Naive thymus-derived CD4-positive, alpha-beta T cell (primary cell): ENCODE data around the gene SALL4. TPM values are rescaled to one million over a fixed set of nuclear protein-coding genes. Genes with fewer than 3 reads are reported as not detected.
A peak's percentile ranks its signal among the peaks of the same experiment; 100 is the strongest.
"Not testable (repeated sequence)": the region's sequence is repeated elsewhere in the genome, so short reads cannot be mapped to it uniquely, and the experiment has no call there.

Experiments used
- ATAC-seq: fragments of 150-1000 bp; cut with Tn5 transposase; 2 replicates; pipeline ENCODE4 v1.10.0; 2021; ENCODE audit warnings: mild to moderate bottlenecking, moderate library complexity
- CTCF ChIA-PET: fragments of 350-600 bp; sonication (Branson Sonifier 250); formaldehyde crosslinking; loops from one replicate; lab custom pipeline; 2021; ENCODE audit warnings: antibody characterized with exemption; lab: Charles Lee
- POLR2A ChIA-PET: fragments of 350-600 bp; sonication (Branson Sonifier 250); formaldehyde crosslinking; loops from one replicate; lab custom pipeline; 2021; ENCODE audit warnings: antibody characterized with exemption, inconsistent platforms; lab: Charles Lee
- DNase-seq, 9 donors: peaks; one replicate each; pipeline versions ENCODE4 v3.0.0 to v3.0.0-alpha.2; 2020 to 2022; ENCODE audit warnings: mixed read lengths in 1 of 9
- H3K27ac ChIP-seq: one replicate; pipeline ENCODE4 v1.7.0; 2013; ENCODE audit warnings: mild to moderate bottlenecking, low read depth, low read length, moderate library complexity
- H3K27me3 ChIP-seq, 2 donors: one replicate each; pipeline ENCODE4 v1.7.0; 2013; ENCODE audit warnings: low read length in 2 of 2, mild to moderate bottlenecking in 2 of 2, moderate library complexity in 2 of 2; ENCODE audit not compliant: control insufficient read depth in 2 of 2, insufficient read depth in 2 of 2
- H3K36me3 ChIP-seq, 3 experiments: 1 replicate in 2 of 3; 2 replicates in 1 of 3; pipeline ENCODE4 v1.7.0; 2013; ENCODE audit warnings: low read length in 3 of 3, mild to moderate bottlenecking in 3 of 3, moderate library complexity in 1 of 3; ENCODE audit not compliant: insufficient read depth in 3 of 3, control insufficient read depth in 2 of 3
- H3K4me1 ChIP-seq, 2 donors: one replicate each; pipeline ENCODE4 v1.7.0; 2013; ENCODE audit warnings: low read length in 2 of 2, mild to moderate bottlenecking in 2 of 2, moderate library complexity in 1 of 2; ENCODE audit not compliant: control insufficient read depth in 2 of 2, insufficient read depth in 2 of 2
- H3K4me3 ChIP-seq: 2 replicates; pipeline ENCODE4 v1.7.0; 2013; ENCODE audit warnings: mild to moderate bottlenecking, low read length
- H3K9me3 ChIP-seq, 3 experiments: 1 replicate in 2 of 3; 2 replicates in 1 of 3; pipeline ENCODE4 v1.7.0; 2013; ENCODE audit warnings: low read length in 3 of 3; ENCODE audit not compliant: control insufficient read depth in 2 of 3
- H3K27ac Mint-ChIP-seq, 9 donors: one replicate each; pipeline ENCODE4 v1.8.0; 2020 to 2022; ENCODE audit warnings: mixed read lengths in 9 of 9, mild to moderate bottlenecking in 8 of 9, moderate library complexity in 5 of 9, inconsistent platforms in 2 of 9
- H3K27me3 Mint-ChIP-seq, 5 donors: one replicate each; pipeline ENCODE4 v1.8.0; 2021 to 2022; ENCODE audit warnings: mixed read lengths in 5 of 5, mild to moderate bottlenecking in 1 of 5
- H3K36me3 Mint-ChIP-seq, 5 donors: one replicate each; pipeline ENCODE4 v1.8.0; 2020 to 2022; ENCODE audit warnings: mixed read lengths in 5 of 5, mild to moderate bottlenecking in 3 of 5, inconsistent platforms in 1 of 5
- H3K4me1 Mint-ChIP-seq, 7 donors: one replicate each; pipeline ENCODE4 v1.8.0; 2020 to 2022; ENCODE audit warnings: mixed read lengths in 7 of 7, mild to moderate bottlenecking in 3 of 7, inconsistent platforms in 1 of 7
- H3K4me3 Mint-ChIP-seq, 10 donors: one replicate each; pipeline ENCODE4 v1.8.0; 2020 to 2022; ENCODE audit warnings: mild to moderate bottlenecking in 10 of 10, mixed read lengths in 10 of 10, moderate library complexity in 6 of 10, inconsistent platforms in 2 of 10
- H3K9me3 Mint-ChIP-seq, 11 donors: one replicate each; pipeline ENCODE4 v1.8.0; 2020 to 2022; ENCODE audit warnings: mixed read lengths in 11 of 11, mild to moderate bottlenecking in 4 of 11, inconsistent platforms in 1 of 11, moderate library complexity in 1 of 11
- intact Hi-C, 2 donors: fragments of 100-400 bp; cut with micrococcal nuclease; formaldehyde crosslinking; loops; one replicate each; pipeline ENCODE4 v1.15.1; 2023
- polyA plus RNA-seq, 2 donors: library from polyadenylated mRNA; unstranded; fragments of 300-500 nt; fragmentation: Illumina TruSeq; gene quantifications; one replicate each; pipeline ENCODE4 v1.2.3, GENCODE V29; 2021
- total RNA-seq, 6 experiments: library from RNA in 5 of 6; stranded (reverse) in 5 of 6; gene quantifications; 1 replicate in 5 of 6; 2 replicates in 1 of 6; pipeline ENCODE4 v1.2.3 and lab custom pipeline; 2021 to 2026

The SALL4 gene
- total and polyA plus RNA-seq, 7 experiments from 2014 or later: 0.15 to 0.32 (median 0.17) TPM; not detected in 4

GRCh38 chr20:51768759-51769517 is 33.4 kb downstream of the SALL4 start:
- no peaks in the 10 kb centered on the region for H3K9me3 ChIP-seq
- H3K36me3 ChIP-seq: no peaks in the 10 kb centered on the region
- H3K27ac Mint-ChIP-seq: peak overlapping the region in 2 of 9 donors; percentile 2 to 6
- POLR2A ChIA-PET: no interaction called here
- peaks cover 0 to 5% (median 4%) of the 10 kb centered on the region in 5 donors for H3K36me3 Mint-ChIP-seq
- no peak for ATAC-seq
- CTCF ChIA-PET: no interaction called here
- H3K27me3 ChIP-seq: no peaks in the 10 kb centered on the region
- DNase-seq: no peak
- peaks cover 0 to 5% (median 0%) of the 10 kb centered on the region in 11 donors for H3K9me3 Mint-ChIP-seq
- no peak overlapping the region for H3K27ac ChIP-seq
- intact Hi-C loops: no loop called here
- no peak overlapping the region for H3K4me3 ChIP-seq
- H3K4me1 ChIP-seq: peaks cover 0 to 4% of the 10 kb centered on the region in 2 donors
- peaks cover 22 to 60% (median 37%) of the 10 kb centered on the region in 5 donors for H3K27me3 Mint-ChIP-seq
- peaks cover 7 to 15% (median 9%) of the 10 kb centered on the region in 7 donors for H3K4me1 Mint-ChIP-seq
- H3K4me3 Mint-ChIP-seq: peak overlapping the region; percentile 56 to 84 (median 73)

GRCh38 chr20:51767867-51768758 is 34.2 kb downstream of the SALL4 start, which contains the start of gene ATP9A:
Gene ATP9A (minus strand): TSS chr20:51768390. CDS start chr20:51768369, 21 bp downstream.
- Histone ChIP-seq H3K27ac (no peak within 1 kb of the TSS), H3K4me3 (peak within 1 kb of the TSS; percentile 27), H3K36me3 (no peaks in the 10 kb centered on the region), H3K4me1 (peaks cover 0 to 4% of the 10 kb centered on the region in 2 donors), H3K27me3 (no peaks in the 10 kb centered on the region), H3K9me3 (no peaks in the 10 kb centered on the region)
- Mint-ChIP-seq H3K27me3 (peaks cover 22 to 57% (median 35%) of the 10 kb centered on the region in 5 donors), H3K27ac (peak within 1 kb of the TSS in 2 of 9 donors; percentile 2 to 6), H3K36me3 (peaks cover 0 to 5% (median 4%) of the 10 kb centered on the region in 5 donors), H3K4me1 (peaks cover 7 to 15% (median 9%) of the 10 kb centered on the region in 7 donors), H3K4me3 (peak within 1 kb of the TSS; percentile 56 to 84 (median 73)), H3K9me3 (peaks cover 0 to 5% (median 0%) of the 10 kb centered on the region in 11 donors)
- intact Hi-C loops: no loop called here
- ATAC-seq (no peak), DNase-seq (peak in 1 of 9 donors; percentile 25)
- ChIA-PET CTCF (no interaction called here), POLR2A (no interaction called here)

- Histone ChIP-seq H3K36me3 (no peaks in the 10 kb centered on the region), H3K27ac (no peak overlapping the region), H3K27me3 (no peaks in the 10 kb centered on the region), H3K9me3 (no peaks in the 10 kb centered on the region), H3K4me1 (peaks cover 0 to 4% of the 10 kb centered on the region in 2 donors), H3K4me3 (peak overlapping the region; percentile 27)
- POLR2A ChIA-PET: no interaction called here
- peaks cover 0 to 5% (median 4%) of the 10 kb centered on the region in 5 donors for H3K36me3 Mint-ChIP-seq
- peaks cover 0 to 5% (median 0%) of the 10 kb centered on the region in 11 donors for H3K9me3 Mint-ChIP-seq
- peak overlapping the region in 8 of 10 donors; percentile 17 to 76 (median 58) for H3K4me3 Mint-ChIP-seq
- CTCF ChIA-PET: no interaction called here
- intact Hi-C loops: no loop called here
- H3K27ac Mint-ChIP-seq: no peak overlapping the region
- peaks cover 22 to 48% (median 28%) of the 10 kb centered on the region in 5 donors for H3K27me3 Mint-ChIP-seq
- ATAC-seq: peak; percentile 71
- peaks cover 7 to 15% (median 9%) of the 10 kb centered on the region in 7 donors for H3K4me1 Mint-ChIP-seq
- peak in 1 of 9 donors; percentile 69 for DNase-seq
Observed at GRCh38 chr20:51766994-51767866, 35.1 kb downstream of the SALL4 start.

- H3K4me1 Mint-ChIP-seq: peaks cover 7 to 15% (median 9%) of the 10 kb centered on the region in 7 donors
- H3K36me3 Mint-ChIP-seq, intact Hi-C loops, CTCF ChIA-PET, ATAC-seq, DNase-seq, H3K27me3 ChIP-seq, H3K4me3 ChIP-seq, H3K36me3 ChIP-seq, H3K4me1 ChIP-seq, H3K9me3 ChIP-seq, H3K27ac ChIP-seq, H3K9me3 Mint-ChIP-seq, H3K4me3 Mint-ChIP-seq: not testable (repeated sequence)
- POLR2A ChIA-PET: interaction anchor here (0.6 kb wide), 2 partner anchors 9 to 15 kb away, joined by 4 to 6 read pairs; no protein-coding TSS in a partner anchor
- H3K27ac Mint-ChIP-seq: peak overlapping the region in 1 of 9 donors; percentile 51
- H3K27me3 Mint-ChIP-seq: peaks cover 22 to 47% (median 23%) of the 10 kb centered on the region in 5 donors
Observed at GRCh38 chr20:51765381-51765780, 36.9 kb downstream of the SALL4 start.

- Mint-ChIP-seq H3K4me1 (peaks cover 5 to 11% (median 6%) of the 10 kb centered on the region in 7 donors), H3K27me3 (peaks cover 10 to 35% (median 12%) of the 10 kb centered on the region in 5 donors), H3K4me3 (no peak overlapping the region)
Observed at GRCh38 chr20:51763965-51764602, 38.2 kb downstream of the SALL4 start.

More at GRCh38 chr20:51763965-51764602, 38.2 kb downstream of the SALL4 start:
- Mint-ChIP-seq H3K27ac (no peak overlapping the region), H3K9me3 (peaks cover 0 to 7% (median 0%) of the 10 kb centered on the region in 11 donors), H3K36me3 (peaks cover 0 to 5% (median 4%) of the 10 kb centered on the region in 5 donors)
- Histone ChIP-seq H3K36me3 (no peaks in the 10 kb centered on the region), H3K4me1 (peaks cover 0 to 4% of the 10 kb centered on the region in 2 donors), H3K9me3 (no peaks in the 10 kb centered on the region), H3K4me3 (no peak overlapping the region), H3K27me3 (no peaks in the 10 kb centered on the region), H3K27ac (no peak overlapping the region)
- no peak for ATAC-seq
- POLR2A ChIA-PET: no interaction called here
- no peak for DNase-seq
- intact Hi-C loops: no loop called here
- CTCF ChIA-PET: no interaction called here
